ENCODE results near the gene PRPF39. TPM values are rescaled to one million over a fixed set of nuclear protein-coding genes. Genes with fewer than 3 reads are reported as not detected.
A peak's percentile ranks its signal among the peaks of the same experiment; 100 is the strongest.
"Not testable (repeated sequence)": the region's sequence is repeated elsewhere in the genome, so short reads cannot be mapped to it uniquely, and the experiment has no call there.

The PRPF39 gene
- total RNA-seq, 1 donor from 2014 or later = 52.1 TPM

- intact Hi-C loops (cut with DNase I) = no loop called here
- ATAC-seq (no peak), DNase-seq (ENCODE audit: low spot score) (no peak)
Observed at GRCh38 chr14:45128963-45129629, 45.2 kb downstream of the PRPF39 start.

GRCh38 chr14:45133683-45134050, 49.8 kb downstream of the PRPF39 start:
- intact Hi-C loops (cut with DNase I) = no loop called here
- ATAC-seq (peak; percentile 5), DNase-seq (ENCODE audit: low spot score) (no peak)

DNA sequence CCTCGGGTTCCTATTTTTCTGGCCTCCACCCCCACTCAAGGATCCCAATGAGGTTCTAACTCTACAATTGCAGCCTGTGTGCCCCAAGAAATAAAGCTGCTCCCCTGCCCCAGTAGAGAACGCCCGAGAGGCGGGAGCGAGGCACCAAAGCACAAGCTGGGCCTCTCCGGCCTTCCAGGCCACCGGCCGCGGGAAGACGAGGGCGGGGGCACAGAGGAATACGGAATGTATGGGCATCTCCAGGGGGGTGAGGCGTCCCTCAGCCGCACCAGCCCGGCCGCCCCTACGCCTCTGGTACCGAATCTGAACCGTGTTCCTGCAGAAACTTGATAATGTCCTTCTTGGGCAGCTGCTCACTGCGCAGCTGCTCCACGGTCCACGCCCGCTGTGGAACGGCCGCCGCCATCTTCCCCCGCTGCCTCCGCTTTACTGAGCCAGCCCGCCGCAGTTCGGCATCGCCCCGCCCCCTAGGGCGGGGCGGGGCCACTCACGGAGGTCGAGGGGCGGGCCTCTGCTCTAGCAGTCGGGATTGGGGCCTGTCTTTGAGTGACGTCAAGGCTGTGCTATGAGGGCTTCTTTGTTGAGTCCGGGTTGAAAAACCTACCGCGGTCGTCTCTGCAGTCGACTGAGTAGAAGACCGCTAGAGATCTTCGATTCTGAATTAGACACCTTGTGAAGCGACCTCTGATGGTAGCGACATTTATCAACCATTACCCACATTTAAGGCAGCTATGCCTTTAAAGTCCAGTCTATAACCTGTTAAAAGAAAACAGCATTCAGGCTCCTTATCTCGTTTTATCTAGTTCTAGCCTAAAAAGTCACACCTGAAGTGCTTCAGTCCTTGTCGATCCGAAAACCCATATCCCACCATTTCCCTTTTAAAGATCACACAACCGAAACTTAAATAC, 50.4 kb downstream of the PRPF39 start, which contains the start of gene FKBP3:
FKBP3 (minus strand) TSS at position 431 of the 908 bp plus-strand sequence; CDS start at position 406, 25 bp downstream.
- intact Hi-C loops (cut with DNase I) = no loop called here
- DNase-seq (ENCODE audit: low spot score) (peak; percentile 96), ATAC-seq (peak; percentile 99)

- DNase-seq (ENCODE audit: low spot score) = no peak
- no peak for ATAC-seq
- intact Hi-C loops (cut with DNase I) = no loop called here
Observed at GRCh38 chr14:45135156-45135555, 51.2 kb downstream of the PRPF39 start.

DNA sequence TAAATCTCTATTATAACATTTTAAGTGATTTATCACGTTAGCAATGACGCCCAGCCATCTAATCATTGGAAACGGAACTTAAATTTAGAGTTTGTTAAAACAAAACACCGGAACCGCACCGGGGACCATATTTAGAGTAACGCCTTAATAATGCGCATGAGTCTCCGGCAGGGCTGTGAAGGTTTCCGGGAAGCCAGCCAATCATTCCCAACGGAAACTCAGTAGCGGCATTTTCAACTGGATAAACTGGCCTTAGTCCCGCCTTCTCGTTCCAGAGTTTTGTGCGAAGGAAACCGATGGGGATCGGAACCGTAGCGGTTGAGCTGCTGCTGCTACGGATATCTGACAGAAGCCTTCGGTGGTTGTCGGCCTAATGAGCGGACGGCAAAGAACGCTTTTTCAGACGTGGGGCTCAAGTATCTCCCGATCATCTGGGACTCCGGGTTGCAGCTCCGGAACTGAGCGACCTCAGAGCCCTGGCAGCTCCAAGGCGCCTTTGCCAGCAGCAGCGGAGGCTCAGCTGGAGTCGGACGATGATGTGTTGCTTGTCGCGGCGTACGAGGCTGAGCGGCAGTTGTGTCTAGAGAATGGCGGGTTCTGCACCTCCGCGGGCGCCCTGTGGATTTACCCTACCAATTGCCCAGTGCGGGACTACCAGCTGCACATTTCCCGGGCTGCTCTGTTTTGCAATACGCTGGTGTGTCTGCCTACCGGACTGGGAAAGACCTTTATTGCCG, 51.9 kb downstream of the PRPF39 start, which contains the start of gene FANCM:
FANCM (plus strand) TSS at position 272 of the 737 bp plus-strand sequence; CDS start at position 374, 102 bp downstream.
- intact Hi-C loops (cut with DNase I) = no loop called here
- DNase-seq (ENCODE audit: low spot score) (peak; percentile 95), ATAC-seq (peak; percentile 88)

DNA sequence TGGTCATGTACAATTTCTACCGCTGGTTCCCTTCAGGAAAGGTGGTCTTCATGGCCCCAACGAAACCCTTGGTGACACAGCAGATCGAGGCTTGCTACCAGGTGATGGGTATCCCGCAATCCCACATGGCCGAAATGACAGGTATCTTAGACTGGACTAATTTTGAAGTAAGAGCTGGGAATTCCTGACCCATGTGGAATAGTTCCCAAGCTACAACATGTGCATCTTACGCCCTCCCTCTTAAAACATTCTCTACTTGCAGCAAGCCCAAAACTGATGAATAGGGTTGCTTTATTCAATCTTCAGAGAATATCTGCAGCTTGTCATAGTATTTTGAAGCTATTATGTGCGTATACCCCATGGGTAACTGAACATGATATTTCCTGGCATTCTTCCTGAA, 52.5 kb downstream of the PRPF39 start:
- ATAC-seq = no peak
- no peak for DNase-seq (ENCODE audit: low spot score)
- intact Hi-C loops (cut with DNase I) = no loop called here

DNA sequence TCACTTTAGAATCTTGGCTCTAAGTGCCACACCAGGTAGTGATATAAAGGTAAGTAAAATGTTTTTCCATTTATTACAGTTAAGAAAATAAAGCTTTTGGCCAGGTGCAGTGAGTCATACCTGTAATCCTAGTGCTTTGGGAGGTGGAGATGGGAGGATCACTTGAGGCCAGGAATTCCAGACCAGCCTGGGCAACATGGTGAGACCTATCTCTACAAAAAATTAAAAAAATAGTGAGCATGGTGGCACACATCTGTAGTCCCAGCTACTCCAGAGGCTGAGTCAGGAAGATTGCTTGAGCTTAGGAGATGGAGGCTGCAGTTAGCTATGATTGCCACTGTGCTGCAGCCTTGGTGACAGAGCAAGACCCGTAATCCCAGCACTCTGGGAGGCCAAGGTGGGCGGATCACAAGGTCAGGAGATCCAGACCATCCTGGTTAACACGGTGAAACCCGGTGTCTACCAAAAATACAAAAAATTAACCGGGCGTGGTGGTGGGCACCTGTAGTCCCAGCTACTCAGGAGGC, 56.8 kb downstream of the PRPF39 start:
- ATAC-seq = no peak
- DNase-seq (ENCODE audit: low spot score) = no peak
- intact Hi-C loops (cut with DNase I) = no loop called here

DNA sequence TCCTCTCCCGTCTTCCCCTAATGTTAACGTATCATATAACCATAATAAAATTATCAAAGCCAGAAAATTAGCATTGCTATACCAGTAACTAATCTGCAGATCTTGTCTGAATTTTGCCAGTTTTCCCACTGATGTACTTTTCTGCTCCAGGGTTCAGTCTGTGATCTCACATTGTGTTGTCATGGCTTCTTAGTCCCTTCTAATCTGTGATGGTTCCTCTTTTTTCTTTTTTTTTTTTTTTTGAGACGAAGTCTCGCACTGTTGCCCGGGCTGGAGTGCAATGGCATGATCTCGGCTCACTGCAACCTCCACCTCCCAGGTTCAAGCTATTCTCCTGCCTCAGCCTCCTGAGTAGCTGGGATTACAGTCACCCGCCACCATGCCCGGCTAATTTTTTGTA, 58.2 kb downstream of the PRPF39 start:
- ATAC-seq; DNase-seq (ENCODE audit: low spot score); intact Hi-C loops (cut with DNase I): not testable (repeated sequence)

DNA sequence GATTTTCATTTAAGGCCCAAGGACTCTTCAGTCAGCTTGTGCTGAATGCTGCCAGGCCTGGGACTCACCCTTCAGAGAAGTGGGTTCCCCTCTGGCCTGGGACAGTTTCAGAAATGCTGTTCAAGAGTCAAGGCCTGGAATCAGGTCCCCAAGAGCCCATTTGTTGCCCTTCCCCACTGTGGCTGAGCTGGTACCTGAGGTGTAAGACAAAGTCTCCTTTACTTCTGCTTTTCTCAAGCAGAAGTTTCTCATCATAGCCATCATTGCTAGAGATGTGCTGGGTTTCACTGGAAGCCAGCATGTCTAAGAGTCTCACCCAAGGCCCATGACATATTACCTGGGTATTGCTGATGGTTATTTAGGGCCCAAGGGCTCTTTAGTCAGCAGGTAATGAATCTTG, 60.7 kb downstream of the PRPF39 start:
- ATAC-seq = no peak
- intact Hi-C loops (cut with DNase I) = no loop called here
- no peak for DNase-seq (ENCODE audit: low spot score)

GRCh38 chr14:45145214-45145613, 61.3 kb downstream of the PRPF39 start:
- ATAC-seq (no peak), DNase-seq (ENCODE audit: low spot score) (no peak)
- intact Hi-C loops (cut with DNase I) = no loop called here

DNA sequence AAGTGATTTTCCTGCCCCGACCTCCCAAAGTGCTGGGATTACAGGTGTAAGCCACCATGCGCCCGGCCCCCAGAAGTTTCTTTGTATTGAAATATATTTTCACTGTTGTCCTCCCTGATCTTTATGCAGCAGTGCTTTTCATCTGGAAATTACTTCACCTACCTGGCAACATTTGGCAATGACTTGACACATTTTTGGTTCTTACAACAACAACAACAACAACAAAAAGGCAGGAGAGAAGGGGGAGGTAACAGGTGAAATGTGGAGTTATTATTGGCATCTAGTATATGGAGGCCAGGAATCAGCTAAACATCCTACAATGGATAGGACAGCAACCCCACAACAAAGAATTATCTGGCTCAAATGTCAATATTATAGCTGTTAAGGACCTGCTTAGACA, 65.7 kb downstream of the PRPF39 start:
- ATAC-seq = no peak
- intact Hi-C loops (cut with DNase I) = no loop called here

DNA sequence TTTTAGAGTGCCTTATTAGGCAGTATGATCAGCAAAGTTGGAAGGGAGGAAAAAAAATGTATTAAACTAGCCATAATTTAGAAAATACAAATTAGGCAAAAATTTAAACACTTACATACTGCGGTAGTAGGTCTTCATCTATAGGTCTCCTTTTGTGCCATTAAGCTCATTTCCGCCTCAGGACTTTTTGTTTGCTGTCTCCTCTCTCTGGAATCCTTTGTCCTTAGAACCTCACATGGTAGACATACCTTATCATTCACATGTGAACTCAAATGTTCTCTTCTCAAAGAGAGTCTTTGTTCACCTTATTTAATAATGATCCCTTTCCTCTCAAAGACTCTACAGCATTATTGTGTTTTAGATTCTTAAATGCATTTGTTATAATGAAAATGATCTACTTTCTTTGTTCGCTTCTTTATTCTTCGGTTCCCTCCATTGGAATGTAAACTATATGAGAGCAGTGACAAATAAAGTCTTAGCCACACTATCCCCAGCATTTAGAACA, 66.5 kb downstream of the PRPF39 start:
- DNase-seq (ENCODE audit: low spot score) = no peak
- no peak for ATAC-seq
- intact Hi-C loops (cut with DNase I) = no loop called here

More for the DNA sequence above, 65.7 kb downstream of the PRPF39 start:
- no peak for DNase-seq (ENCODE audit: low spot score)

DNA sequence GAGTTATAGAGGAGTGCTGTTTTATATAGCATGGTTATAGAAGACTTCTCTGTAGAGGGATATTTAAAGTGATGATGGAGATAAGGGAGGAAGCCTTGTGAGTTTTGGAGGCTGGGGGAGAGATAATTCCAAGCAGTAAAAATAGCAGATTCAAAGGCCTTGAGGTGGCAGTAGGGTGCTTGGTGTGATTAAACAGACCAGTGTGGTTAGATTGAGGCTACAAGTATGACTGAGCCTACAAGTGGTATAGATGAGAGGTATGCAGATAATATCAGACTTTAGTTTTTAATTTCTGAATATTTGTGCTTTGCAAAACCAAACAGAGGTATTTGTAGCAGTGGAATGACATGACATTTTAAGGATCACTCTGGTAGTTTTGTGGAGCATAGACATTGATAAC, 72.2 kb downstream of the PRPF39 start:
- DNase-seq (ENCODE audit: low spot score) (no peak), ATAC-seq (no peak)
- intact Hi-C loops (cut with DNase I) = no loop called here

Other genes starting within 250 kb of the PRPF39 start
- 19.2 TPM for gene KLHL28, start 122.2 kb upstream of the PRPF39 start, total RNA-seq
- gene TOGARAM1, start 121.9 kb upstream of the PRPF39 start, total RNA-seq = 26.8 TPM
- gene FKBP3, start 50.4 kb downstream of the PRPF39 start, total RNA-seq = 47.1 TPM
- gene FANCM, start 51.8 kb downstream of the PRPF39 start, total RNA-seq = 8.8 TPM
- gene MIS18BP1, start 169.1 kb downstream of the PRPF39 start, total RNA-seq = 27.0 TPM

Measured in sciatic nerve (tissue), 2 donors.